ENCODE results near the gene GALP. TPM values are rescaled to one million over a fixed set of nuclear protein-coding genes. Genes with fewer than 3 reads are reported as not detected.

GALP gene
- total RNA-seq, 1 donor from 2014 or later: not detected

GRCh38 chr19:56133858-56134653 lies 41.8 kb upstream of the GALP start:
- Mint-ChIP-seq H3K4me3 (ENCODE audit: low read depth) (no peak overlapping the region), H3K27ac (no peak overlapping the region), H3K36me3 (ENCODE audit: insufficient read depth) (no peaks in the 10 kb centered on the region), H3K27me3 (no peaks in the 10 kb centered on the region), H3K4me1 (ENCODE audit: low read depth) (peaks cover 8% of the 10 kb centered on the region), H3K9me3 (ENCODE audit: low read depth) (no peaks in the 10 kb centered on the region)
- TF ChIP-seq, protein P1, sequence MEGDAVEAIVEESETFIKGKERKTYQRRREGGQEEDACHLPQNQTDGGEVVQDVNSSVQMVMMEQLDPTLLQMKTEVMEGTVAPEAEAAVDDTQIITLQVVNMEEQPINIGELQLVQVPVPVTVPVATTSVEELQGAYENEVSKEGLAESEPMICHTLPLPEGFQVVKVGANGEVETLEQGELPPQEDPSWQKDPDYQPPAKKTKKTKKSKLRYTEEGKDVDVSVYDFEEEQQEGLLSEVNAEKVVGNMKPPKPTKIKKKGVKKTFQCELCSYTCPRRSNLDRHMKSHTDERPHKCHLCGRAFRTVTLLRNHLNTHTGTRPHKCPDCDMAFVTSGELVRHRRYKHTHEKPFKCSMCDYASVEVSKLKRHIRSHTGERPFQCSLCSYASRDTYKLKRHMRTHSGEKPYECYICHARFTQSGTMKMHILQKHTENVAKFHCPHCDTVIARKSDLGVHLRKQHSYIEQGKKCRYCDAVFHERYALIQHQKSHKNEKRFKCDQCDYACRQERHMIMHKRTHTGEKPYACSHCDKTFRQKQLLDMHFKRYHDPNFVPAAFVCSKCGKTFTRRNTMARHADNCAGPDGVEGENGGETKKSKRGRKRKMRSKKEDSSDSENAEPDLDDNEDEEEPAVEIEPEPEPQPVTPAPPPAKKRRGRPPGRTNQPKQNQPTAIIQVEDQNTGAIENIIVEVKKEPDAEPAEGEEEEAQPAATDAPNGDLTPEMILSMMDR (IDR thresholded peaks at IDR 0.05; ENCODE audit: unreplicated experiment): no peak
- no peak for DNase-seq (ENCODE audit: low spot score, unreplicated experiment)

GRCh38 chr19:56134654-56134921 lies 41.2 kb upstream of the GALP start:
- Mint-ChIP-seq H3K4me1 (ENCODE audit: low read depth) (peaks cover 9% of the 10 kb centered on the region), H3K27ac (no peak overlapping the region), H3K9me3 (ENCODE audit: low read depth) (no peaks in the 10 kb centered on the region), H3K4me3 (ENCODE audit: low read depth) (no peak overlapping the region), H3K36me3 (ENCODE audit: insufficient read depth) (no peaks in the 10 kb centered on the region), H3K27me3 (no peaks in the 10 kb centered on the region)
- no peak for DNase-seq (ENCODE audit: low spot score, unreplicated experiment)
- TF ChIP-seq, protein P1 (IDR thresholded peaks at IDR 0.05; ENCODE audit: unreplicated experiment): no peak

DNA sequence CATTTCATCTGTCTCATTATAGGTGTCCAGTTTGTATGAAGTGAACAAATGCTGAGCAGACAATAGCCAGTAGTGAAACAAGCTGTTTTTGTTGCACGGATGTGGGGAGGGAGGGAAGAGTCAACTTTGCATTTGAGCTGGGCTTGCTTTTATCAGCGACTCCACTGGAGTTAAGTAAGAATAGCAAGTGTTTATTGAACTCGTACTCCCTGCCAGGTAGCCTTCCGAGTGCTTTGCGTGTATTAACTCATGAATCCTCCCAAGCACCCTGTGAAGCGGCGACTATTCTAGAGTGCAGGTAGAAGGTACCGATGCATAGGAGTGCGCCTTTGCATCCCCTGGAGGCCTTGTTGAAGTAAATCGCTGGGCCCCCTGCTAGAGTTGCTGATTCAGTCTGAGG lies 39.4 kb upstream of the GALP start:
- Mint-ChIP-seq H3K36me3 (ENCODE audit: insufficient read depth) (no peaks in the 10 kb centered on the region), H3K27me3 (no peaks in the 10 kb centered on the region), H3K4me3 (ENCODE audit: low read depth) (no peak overlapping the region), H3K9me3 (ENCODE audit: low read depth) (no peaks in the 10 kb centered on the region), H3K27ac (peak overlapping the region; percentile 89), H3K4me1 (ENCODE audit: low read depth) (peaks cover 17% of the 10 kb centered on the region)
- DNase-seq (ENCODE audit: low spot score, unreplicated experiment): no peak
- TF ChIP-seq, protein P1 (IDR thresholded peaks at IDR 0.05; ENCODE audit: unreplicated experiment): no peak

DNA sequence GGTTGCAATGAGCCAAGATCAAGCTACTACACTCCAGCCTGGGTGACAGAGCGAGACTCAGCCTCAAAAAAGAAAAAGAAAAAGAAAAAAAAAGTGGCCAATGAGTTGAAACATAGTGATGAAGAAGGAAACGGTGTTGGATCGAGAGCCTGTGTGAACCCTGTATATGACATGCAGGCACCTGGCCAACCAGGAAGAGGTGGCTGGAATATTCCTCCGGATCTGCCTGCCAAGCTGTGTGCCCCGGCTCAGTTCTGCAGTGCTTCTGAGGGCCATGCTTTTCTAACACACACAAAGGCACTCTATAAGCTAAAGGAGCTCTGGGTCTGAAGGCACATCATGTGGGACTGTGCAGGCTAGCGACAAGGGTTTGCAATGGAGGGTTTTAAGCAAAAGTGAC lies 38.4 kb upstream of the GALP start:
- DNase-seq (ENCODE audit: low spot score, unreplicated experiment): no peak
- H3K27ac Mint-ChIP-seq: no peak overlapping the region
- H3K4me1 Mint-ChIP-seq (ENCODE audit: low read depth): peaks cover 19% of the 10 kb centered on the region
- no peaks in the 10 kb centered on the region for H3K36me3 Mint-ChIP-seq (ENCODE audit: insufficient read depth)
- H3K9me3 Mint-ChIP-seq (ENCODE audit: low read depth): no peaks in the 10 kb centered on the region
- H3K27me3 Mint-ChIP-seq: no peaks in the 10 kb centered on the region
- no peak overlapping the region for H3K4me3 Mint-ChIP-seq (ENCODE audit: low read depth)
- TF ChIP-seq, protein P1 (IDR thresholded peaks at IDR 0.05; ENCODE audit: unreplicated experiment): no peak

DNA sequence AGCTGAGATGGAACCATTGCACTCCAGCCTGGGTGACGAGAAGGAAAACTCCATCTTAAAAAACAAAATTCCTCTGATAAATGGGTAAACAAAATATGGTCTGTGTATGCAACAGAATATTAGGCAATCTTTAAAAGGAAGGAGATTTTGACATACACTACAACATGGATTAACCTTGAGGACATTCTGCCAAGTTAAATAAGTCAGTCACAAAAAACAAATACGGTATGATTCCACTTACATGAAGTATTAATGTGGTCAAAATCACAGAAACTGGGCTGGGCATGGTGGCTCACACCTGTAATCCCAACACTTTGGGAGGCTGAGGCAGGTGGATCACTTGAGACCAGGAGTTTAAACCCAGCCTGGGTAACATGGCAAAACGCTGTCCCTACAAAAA lies 37.7 kb upstream of the GALP start:
- no peaks in the 10 kb centered on the region for H3K9me3 Mint-ChIP-seq (ENCODE audit: low read depth)
- TF ChIP-seq, protein P1 (IDR thresholded peaks at IDR 0.05; ENCODE audit: unreplicated experiment): no peak
- no peak overlapping the region for H3K27ac Mint-ChIP-seq
- H3K4me1 Mint-ChIP-seq (ENCODE audit: low read depth): peaks cover 25% of the 10 kb centered on the region
- no peaks in the 10 kb centered on the region for H3K36me3 Mint-ChIP-seq (ENCODE audit: insufficient read depth)
- no peaks in the 10 kb centered on the region for H3K27me3 Mint-ChIP-seq
- no peak for DNase-seq (ENCODE audit: low spot score, unreplicated experiment)
- no peak overlapping the region for H3K4me3 Mint-ChIP-seq (ENCODE audit: low read depth)

All from progenitor cell of endocrine pancreas (in vitro differentiated cells).